K562 (cell line): Measurements from ENCODE around the gene SSTR5. TPM values are rescaled to one million over a fixed set of nuclear protein-coding genes. Genes with fewer than 3 reads are reported as not detected.
A peak's percentile ranks its signal among the peaks of the same experiment; 100 is the strongest.

ENCODE experiments used
- BRD4 ChIP-seq: fragments of 200-600 bp; sonication (generic); IDR thresholded peaks from 2 replicates; pipeline ENCODE4 v1.6.1; 2017; ENCODE audit warnings: inconsistent platforms
- C11orf30 ChIP-seq: fragments of 450-650 bp; IDR thresholded peaks from 2 replicates; pipeline ENCODE4 v1.6.1; 2016; ENCODE audit warnings: low read depth, mild to moderate bottlenecking
- DNMT1 ChIP-seq: fragments of 450-650 bp; IDR thresholded peaks from 2 replicates; pipeline ENCODE4 v1.6.1; 2016; ENCODE audit warnings: antibody characterized with exemption, mild to moderate bottlenecking
- EGR1 ChIP-seq: fragments of 450-650 bp; conservative IDR thresholded peaks from 2 replicates; pipeline ENCODE4 v1.6.1; 2017; ENCODE audit warnings: mild to moderate bottlenecking
- ESRRA ChIP-seq: fragments of 450-650 bp; IDR thresholded peaks from 2 replicates; pipeline ENCODE4 v1.6.1; 2014; ENCODE audit warnings: low read depth, mild to moderate bottlenecking, moderate library complexity, borderline replicate concordance
- FOXA1 ChIP-seq: fragments of 450-650 bp; IDR thresholded peaks from 2 replicates; pipeline ENCODE4 v1.6.1; 2016; ENCODE audit warnings: mild to moderate bottlenecking, borderline replicate concordance
- IFI16 ChIP-seq: fragments of 250-450 bp; sonication (Bioruptor Pico); IDR thresholded peaks from 2 replicates; pipeline ENCODE4 v2.1.2; 2022; ENCODE audit warnings: mild to moderate bottlenecking, inconsistent platforms
- KDM1A ChIP-seq, 2 experiments: fragments of 450-650 bp; IDR thresholded peaks; 2 replicates each; pipeline ENCODE4 v1.6.1; 2016; ENCODE audit warnings: mild to moderate bottlenecking in 2 of 2
- RERE ChIP-seq: sonication (generic); formaldehyde crosslinking; IDR thresholded peaks from 2 replicates; pipeline ENCODE4 v1.8.0; 2023; ENCODE audit warnings: missing genetic modification reagents, mild to moderate bottlenecking, borderline replicate concordance
- UBTF ChIP-seq, 2 experiments: IDR thresholded peaks; 2 replicates each; pipeline ENCODE4 v1.6.1; 2012; ENCODE audit warnings: improper control_type of control experiment in 2 of 2, low read depth in 2 of 2, low read length in 2 of 2, borderline replicate concordance in 1 of 2
- ZBTB33 ChIP-seq: sonication (generic); formaldehyde crosslinking; IDR thresholded peaks from 2 replicates; pipeline ENCODE4 v1.8.1; 2023; ENCODE audit warnings: mild to moderate bottlenecking, missing genetic modification reagents
- ZFP36 ChIP-seq: fragments of 150-350 bp; IDR thresholded peaks from 2 replicates; pipeline ENCODE4 v1.6.1; 2018; ENCODE audit warnings: low read length, low read depth; ENCODE audit not compliant: partially characterized antibody
- ZNF146 ChIP-seq: IDR thresholded peaks from one replicate; pipeline ENCODE4 v1.6.1; 2018; ENCODE audit warnings: missing compliant biosample characterization; ENCODE audit not compliant: unreplicated experiment
- polyA plus RNA-seq, 8 experiments: library from polyadenylated mRNA; depleted of rRNA in 4 of 8; stranded (reverse) in 5 of 8; unstranded in 3 of 8; fragments of >200 nt; fragmentation: Nextera tagmentation in 2 of 8; fragmentation: Illumina TruSeq in 1 of 8; extraction: Ambion mirVana in 2 of 8; extraction: Trizol in 1 of 8; gene quantifications; 2 replicates each; pipeline versions ENCODE4 v1.2.1 to v1.2.3, GENCODE V29; 2011 to 2014; ENCODE audit warnings: inconsistent platforms in 1 of 8, missing spikeins in 1 of 8
- total RNA-seq, 7 experiments: library from RNA; depleted of rRNA in 6 of 7; stranded (reverse); fragments of >200 nt in 6 of 7; fragmentation: Illumina TruSeq in 2 of 7; extraction: Trizol in 2 of 7; gene quantifications; 2 replicates each; pipeline versions ENCODE4 v1.2.1 to v1.2.3, GENCODE V29; 2011 to 2021; ENCODE audit warnings: low replicate concordance in 1 of 7
- TF ChIP-seq, protein P1 (sequence below): fragments of 450-650 bp; IDR thresholded peaks from 2 replicates; pipeline ENCODE4 v1.6.1; 2016; ENCODE audit warnings: low read depth, mild to moderate bottlenecking, moderate library complexity

The SSTR5 gene
- total and polyA plus RNA-seq, 9 of the 15 experiments (the other 6 are each of a cell fraction or from before 2014, with no cell fraction given): not detected

GRCh38 chr16:1093284-1094123 lies 21.0 kb downstream of the SSTR5 start (continued):
- TF ChIP-seq ESRRA (peak; percentile 77; the same call in 1 of the 2 replicates), ZNF146 (CRISPR knock-in tag) (no peak), KDM1A (IDR thresholded peaks at IDR 0.05) (peak in 1 of 2 experiments; percentile 19; a peak in 1 of 4 replicates), FOXA1 (no peak), EGR1 (peak; percentile 87), ZBTB33 (peak; percentile 97), ZFP36 (peak; percentile 0), DNMT1 (no peak), C11orf30 (no peak), RERE (no peak), IFI16 (CRISPR knock-in tag) (no peak), BRD4 (no peak), UBTF (IDR thresholded peaks at IDR 0.05; ENCODE audit: borderline replicate concordance in 1 of 2, low read depth in 2 of 2, low read length in 2 of 2) (0 out of 4 replicates have a peak, but pooled peaks of 1 of the 2 experiments have one; percentile 25)
- TF ChIP-seq, protein P1, sequence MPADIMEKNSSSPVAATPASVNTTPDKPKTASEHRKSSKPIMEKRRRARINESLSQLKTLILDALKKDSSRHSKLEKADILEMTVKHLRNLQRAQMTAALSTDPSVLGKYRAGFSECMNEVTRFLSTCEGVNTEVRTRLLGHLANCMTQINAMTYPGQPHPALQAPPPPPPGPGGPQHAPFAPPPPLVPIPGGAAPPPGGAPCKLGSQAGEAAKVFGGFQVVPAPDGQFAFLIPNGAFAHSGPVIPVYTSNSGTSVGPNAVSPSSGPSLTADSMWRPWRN: no peak
